Measurements from ENCODE around the gene COL12A1. TPM values are rescaled to one million over a fixed set of nuclear protein-coding genes. Genes with fewer than 3 reads are reported as not detected.

COL12A1 gene
- total and polyA plus RNA-seq, 2 donors, result 54.8 to 470 TPM

Other genes starting within 250 kb of the COL12A1 start
- 137 TPM for gene COX7A2, start 37.7 kb upstream of the COL12A1 start, total RNA-seq
- 322 TPM for gene COX7A2, start 37.7 kb upstream of the COL12A1 start, polyA plus RNA-seq
- gene TMEM30A, start 78.7 kb upstream of the COL12A1 start, total RNA-seq, result 179 TPM
- 77.8 TPM for gene TMEM30A, start 78.7 kb upstream of the COL12A1 start, polyA plus RNA-seq